ENCODE data around the gene TMEM163.

DNA sequence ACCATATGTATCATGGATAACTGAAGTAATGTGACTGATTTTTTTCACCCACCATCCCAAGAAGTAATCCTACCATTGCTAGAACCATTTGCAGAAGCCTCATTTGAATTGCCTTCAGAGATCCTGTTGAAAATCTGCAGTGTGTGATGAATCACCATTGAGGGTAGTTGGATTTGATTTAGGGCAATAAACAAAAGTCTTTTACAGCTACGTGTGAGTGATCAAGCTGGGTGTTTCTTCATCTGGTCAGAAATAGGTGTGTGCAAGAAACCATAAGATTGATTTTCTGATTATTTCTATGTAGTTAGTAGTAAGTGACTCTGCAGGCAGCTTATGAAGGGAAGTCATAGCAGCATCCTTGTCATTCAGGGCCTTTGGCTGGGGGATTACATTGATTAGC lies 305.4 kb downstream of the TMEM163 start:
- TF ChIP-seq CTCF (IDR thresholded peaks at IDR 0.05) (no peak), POLR2A (IDR thresholded peaks at IDR 0.05) (no peak)

Data from uterus (tissue), 2 donors.